Activated naive CD4-positive, alpha-beta T cell treated with Interleukin-2 at 50 U/mL for 16 hours (primary cell): ENCODE measurements around the gene TMEM170B.

Experiments
- DNase-seq: peaks from one replicate; pipeline ENCODE4 v3.0.0-alpha.2; 2020

Gene TMEM170B

DNA sequence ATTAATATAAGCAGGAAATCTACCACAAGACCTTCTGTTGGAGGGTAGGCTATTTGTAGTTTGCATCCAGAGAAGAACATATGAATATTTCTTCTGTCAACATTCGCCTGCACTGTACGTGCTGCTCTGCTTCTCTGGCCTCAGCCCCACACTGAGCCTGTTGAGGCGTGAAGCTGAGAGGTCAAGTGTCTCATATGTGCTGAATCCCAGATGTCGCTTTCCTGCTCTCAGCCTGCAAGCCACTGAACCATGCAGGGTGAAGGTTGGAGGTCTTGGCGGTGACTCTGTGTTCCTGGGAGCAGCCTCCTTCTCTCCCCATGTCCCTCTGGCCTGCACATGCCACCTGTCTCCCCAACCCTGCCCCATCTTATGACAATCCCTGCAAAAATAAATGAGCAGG is 83.6 kb downstream of the TMEM170B start:
- no peak for DNase-seq

DNA sequence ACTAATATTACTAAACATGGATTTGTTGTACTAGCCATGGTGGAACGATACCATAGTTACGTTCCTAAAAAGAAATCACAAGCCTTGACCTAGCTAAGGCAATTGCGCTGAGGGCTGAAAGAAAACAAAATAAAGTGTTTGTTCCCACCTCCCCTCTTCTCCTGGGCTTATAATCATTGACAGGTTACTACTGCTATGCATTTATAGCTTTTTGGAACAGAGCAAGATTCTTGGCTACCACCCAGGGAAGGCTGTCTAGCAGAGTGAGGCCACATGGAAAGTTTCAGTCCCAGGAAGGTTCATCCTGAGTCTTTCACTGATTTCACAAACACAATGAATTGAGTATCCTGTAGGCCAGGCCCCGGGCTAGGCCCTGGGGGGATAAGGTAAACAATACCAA is 84.6 kb downstream of the TMEM170B start:
- DNase-seq = no peak

- DNase-seq = no peak
Observed at GRCh38 chr6:11623272-11623671, 85.7 kb downstream of the TMEM170B start.

GRCh38 chr6:11625302-11625701 is 87.8 kb downstream of the TMEM170B start:
- DNase-seq = no peak

- DNase-seq = no peak
Observed at GRCh38 chr6:11626356-11626755, 88.8 kb downstream of the TMEM170B start.

DNA sequence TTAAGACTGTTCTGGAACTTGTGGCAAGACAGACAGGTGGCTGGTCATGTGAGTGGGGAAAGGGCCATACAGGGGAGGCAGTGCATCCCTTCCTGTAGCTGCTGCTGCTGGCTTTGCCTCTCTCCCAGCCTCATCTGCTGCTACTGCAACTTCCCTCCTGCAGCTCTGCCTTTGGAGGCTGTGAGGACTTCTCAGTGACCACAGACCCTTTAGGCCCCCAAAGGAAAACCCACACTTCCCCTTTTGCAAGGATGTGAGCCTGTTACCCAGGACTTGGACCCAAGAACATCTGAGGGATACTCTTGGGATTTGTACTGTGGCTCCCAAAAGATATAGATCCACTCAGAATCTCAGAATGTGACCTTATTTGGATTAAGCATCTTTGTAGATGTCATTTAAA is 91.0 kb downstream of the TMEM170B start:
- no peak for DNase-seq

DNA sequence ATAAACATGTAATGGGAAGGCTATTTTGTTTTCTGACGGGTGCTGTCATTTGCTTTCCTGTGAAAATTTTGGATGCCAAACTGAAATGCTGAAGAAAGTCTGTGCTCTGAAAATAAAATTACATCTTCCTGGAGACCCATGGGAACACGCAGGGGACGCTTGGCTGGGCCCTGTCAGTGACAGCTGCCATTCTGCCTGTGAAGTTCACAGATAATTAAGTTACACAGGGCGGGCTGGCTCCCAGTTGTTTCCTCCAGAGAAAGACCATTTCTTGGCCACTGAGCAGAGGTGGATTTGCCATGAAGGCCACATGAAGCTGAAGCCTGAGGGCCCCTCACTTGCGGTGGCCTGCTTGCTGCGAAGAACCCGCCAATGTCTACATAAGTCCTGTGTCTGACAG is 93.5 kb downstream of the TMEM170B start:
- no peak for DNase-seq

DNA sequence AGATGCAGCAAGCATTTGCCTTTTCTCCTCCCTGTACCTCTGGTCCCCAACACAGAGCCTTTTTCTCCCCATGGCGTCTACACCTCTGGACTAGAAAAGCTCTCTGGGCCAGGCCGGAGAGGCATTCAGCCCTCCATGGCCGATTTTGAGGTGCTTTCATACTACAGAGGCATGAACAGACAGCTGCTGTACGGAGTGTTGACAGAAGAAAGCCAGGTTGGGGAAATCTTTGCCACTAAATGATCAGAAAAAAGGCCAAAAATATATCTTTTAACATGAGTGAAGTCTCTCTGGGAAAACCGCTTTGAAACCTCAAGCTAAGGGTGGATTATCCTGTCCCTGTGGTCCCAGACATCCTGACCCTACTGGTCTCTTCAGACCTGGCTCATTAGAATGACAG is 94.0 kb downstream of the TMEM170B start:
- DNase-seq = no peak

GRCh38 chr6:11632231-11632630 is 94.7 kb downstream of the TMEM170B start:
- DNase-seq = no peak

- no peak for DNase-seq
Observed at GRCh38 chr6:11632795-11633511, 95.4 kb downstream of the TMEM170B start.
